GM10847 (cell line): Measurements from ENCODE around the gene DYNC2I2.

Source experiments
- POLR2A ChIP-seq: IDR thresholded peaks from 2 replicates; pipeline ENCODE4 v1.6.1; 2011; ENCODE audit not compliant: insufficient read length; ENCODE audit errors: extremely low read depth

Gene DYNC2I2

DNA sequence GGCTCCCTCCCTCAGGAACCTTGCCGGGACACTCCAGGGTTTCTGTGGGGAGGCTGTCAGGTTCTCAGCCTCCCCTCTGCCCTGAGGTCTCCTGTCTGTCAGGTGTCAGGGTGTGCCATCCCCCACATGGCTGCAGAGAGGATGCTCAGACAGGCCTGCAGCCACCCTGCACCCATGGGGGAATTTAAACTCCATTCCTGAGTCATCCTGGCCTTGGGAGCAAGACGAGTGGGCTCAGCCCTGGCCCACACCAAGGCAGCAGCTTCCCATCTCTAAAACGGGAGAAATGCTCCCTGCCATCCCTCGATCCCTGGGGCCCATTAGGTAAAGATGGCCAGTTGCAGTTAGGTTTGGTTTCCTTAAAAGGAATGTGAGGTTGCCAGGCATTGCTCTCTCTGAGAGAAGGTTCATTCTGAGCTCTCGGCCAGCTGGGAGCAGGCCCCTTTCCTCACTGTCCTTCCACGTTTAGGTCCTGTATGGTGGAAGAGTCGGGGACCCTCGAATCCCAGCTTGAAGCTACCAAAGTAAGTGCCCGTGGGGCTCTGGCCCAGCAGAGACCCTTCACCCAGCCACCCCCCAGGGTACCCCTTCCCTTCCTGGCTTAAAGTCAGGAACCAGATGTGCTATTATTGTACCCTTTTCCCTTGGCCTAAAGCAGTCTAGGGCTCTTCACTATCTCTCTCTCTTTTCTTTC, 26.6 kb downstream of the DYNC2I2 start:
- TF ChIP-seq POLR2A = no peak

GRCh38 chr9:128629136-128629535, 27.5 kb downstream of the DYNC2I2 start:
- no peak for TF ChIP-seq POLR2A

GRCh38 chr9:128628471-128629048, 28.1 kb downstream of the DYNC2I2 start:
- no peak for TF ChIP-seq POLR2A

- no peak for TF ChIP-seq POLR2A
Measured at GRCh38 chr9:128627906-128628305, 28.7 kb downstream of the DYNC2I2 start.

DNA sequence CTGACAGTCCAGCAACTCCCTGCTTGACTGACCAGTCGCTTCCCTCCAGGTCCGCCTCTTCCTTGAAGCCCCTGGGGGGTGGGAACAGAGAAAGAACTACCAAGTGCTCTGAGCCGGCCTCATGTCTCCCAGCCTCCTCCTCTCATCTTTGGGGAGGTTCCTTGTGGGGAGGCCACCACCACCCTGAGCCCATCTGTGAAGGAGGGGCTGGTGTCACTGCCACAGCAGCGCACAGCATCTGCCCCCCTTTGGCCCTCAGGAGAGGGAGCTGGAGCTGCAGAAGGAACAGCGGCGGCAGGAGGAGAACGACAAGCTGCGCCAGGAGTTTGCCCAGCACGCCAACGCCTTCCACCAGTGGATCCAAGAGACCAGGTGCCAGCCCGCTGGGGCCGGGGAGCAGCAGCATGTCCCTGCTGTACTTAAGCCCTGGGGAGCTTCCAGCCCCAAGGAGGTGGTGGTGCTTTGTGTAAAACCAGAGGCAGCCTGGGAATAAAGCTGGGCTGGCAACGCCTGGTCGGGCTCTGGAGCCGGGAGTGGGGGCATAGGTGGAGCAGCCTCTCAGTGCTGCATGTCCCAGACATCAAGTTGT, 29.4 kb downstream of the DYNC2I2 start:
- TF ChIP-seq POLR2A = no peak

DNA sequence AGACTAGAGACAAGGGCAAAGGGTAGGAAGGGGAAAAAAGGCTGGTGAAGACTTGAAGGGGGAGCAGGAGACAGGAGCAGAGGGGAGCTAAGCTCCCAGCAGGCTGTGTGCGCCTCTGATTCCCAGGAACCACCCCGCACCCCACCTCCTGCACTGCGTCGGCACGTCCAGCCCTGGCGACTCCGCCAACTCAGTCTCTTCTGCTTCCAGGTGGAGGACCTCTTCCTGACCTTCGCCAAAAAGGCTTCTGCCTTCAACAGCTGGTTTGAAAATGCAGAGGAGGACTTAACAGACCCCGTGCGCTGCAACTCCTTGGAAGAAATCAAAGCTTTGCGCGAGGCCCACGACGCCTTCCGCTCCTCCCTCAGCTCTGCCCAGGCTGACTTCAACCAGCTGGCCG, 30.5 kb downstream of the DYNC2I2 start:
- no peak for TF ChIP-seq POLR2A

GRCh38 chr9:128625391-128626146, 31.1 kb downstream of the DYNC2I2 start:
- TF ChIP-seq POLR2A = no peak

DNA sequence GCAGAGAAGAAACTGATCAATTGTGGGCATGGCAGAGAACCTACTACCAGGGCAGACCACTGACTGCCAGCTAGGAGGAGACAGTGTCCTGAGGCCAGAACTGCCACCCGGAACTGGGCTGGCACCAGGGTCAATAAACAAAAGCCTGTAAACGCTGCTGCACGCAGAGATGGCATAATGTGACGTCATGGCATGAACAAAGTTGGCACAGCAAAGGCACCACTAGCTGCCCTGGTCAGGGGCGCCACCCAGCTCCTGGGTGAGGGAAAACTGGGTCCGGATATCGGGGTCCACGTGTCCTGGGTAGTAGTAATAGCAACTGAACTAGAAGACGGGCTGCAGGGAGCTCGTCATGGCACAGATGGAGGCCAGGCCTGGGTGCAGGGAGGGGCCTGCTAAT, 32.1 kb downstream of the DYNC2I2 start:
- no peak for TF ChIP-seq POLR2A

DNA sequence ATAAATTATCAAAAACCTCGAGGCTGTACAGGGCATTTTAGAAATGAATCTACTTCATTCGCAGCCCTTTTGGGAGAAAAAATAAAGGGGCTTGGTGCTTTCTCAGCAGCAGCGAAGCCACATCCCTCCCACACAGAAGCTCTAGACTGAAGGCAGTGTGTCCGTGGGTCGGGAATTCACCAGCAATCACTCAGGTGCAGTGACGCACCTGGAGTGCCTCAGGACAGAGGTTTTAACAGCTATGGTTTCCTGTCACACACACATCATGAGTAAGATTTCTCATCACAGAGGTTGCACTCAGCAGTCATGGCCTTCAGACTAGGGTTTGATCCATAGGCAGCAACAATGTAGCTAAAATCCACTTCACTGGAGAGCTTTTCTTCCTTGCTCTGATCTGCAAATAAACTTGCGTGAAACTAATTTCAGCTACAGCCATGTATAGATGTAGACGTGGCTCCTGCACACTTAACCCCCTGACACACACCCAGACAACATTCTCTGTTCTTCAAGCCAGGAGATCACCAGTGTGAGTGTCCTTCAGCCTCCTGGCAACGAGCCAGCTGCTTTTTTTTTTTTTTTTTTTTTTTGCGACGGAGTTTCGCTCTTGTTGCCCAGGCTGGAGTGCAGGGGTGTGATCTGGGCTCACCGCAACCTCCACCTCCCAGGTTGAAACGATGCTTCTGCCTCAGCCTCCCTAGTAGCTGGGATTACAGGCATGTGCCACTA, 34.8 kb downstream of the DYNC2I2 start:
- TF ChIP-seq POLR2A = no peak

- TF ChIP-seq POLR2A = no peak
Measured at GRCh38 chr9:128619779-128620178, 36.9 kb downstream of the DYNC2I2 start.

DNA sequence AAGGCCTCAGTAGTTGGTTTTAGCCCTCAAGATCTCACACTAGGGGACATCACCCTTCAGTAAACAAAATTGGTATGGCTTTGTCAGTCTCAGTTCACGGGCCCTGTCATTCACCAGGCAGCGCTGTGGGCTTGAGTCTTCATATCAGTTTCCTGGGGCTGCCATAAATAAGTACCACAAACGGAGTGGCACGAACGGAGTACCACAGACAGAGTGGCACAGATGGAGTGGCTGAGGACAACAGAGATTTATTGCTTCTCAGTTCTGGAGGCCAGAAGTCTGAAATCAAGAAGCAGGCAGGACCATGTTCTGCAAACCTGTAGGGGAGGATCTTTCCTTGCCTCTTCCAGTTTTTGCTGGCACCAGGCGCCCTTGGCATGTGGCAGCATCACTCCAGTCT, 37.5 kb downstream of the DYNC2I2 start:
- TF ChIP-seq POLR2A = no peak

- TF ChIP-seq POLR2A = no peak
Measured at GRCh38 chr9:128617943-128618342, 38.7 kb downstream of the DYNC2I2 start.

- TF ChIP-seq POLR2A = no peak
Measured at GRCh38 chr9:128615571-128615970, 41.1 kb downstream of the DYNC2I2 start.

DNA sequence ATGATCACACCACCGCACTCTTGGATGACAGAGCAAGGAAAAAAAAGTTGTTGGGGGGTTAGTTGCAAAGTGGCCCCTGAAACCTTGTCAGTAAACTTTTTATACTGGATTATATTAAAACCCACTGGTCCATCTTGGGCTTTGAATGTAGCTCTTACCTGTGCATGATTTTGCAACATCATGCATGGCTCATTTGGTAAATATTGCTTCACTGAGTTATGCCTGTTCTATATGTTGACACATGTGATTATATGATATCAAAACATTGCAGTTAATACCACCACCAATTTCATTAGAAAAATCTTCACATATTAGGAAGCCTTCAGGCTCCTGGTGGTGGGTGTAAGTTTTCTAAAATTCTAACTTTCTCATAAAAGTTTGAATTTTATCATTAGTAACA, 41.9 kb downstream of the DYNC2I2 start:
- TF ChIP-seq POLR2A = no peak
